ENCODE measurements around the gene ZSCAN20. TPM values are rescaled to one million over a fixed set of nuclear protein-coding genes. Genes with fewer than 3 reads are reported as not detected.

The ZSCAN20 gene
- total RNA-seq, 1 experiment from 2014 or later, result 9.0 TPM

- no peaks in the 10 kb centered on the region for H4K20me1 ChIP-seq (ENCODE audit: insufficient read depth)
- no peak for ATAC-seq
- no peaks in the 10 kb centered on the region; the same call in 1 of the 2 replicates for H3K79me2 ChIP-seq (ENCODE audit: insufficient read depth, low read length)
- H3K9ac ChIP-seq (ENCODE audit: low read length), result no peak overlapping the region
- intact Hi-C loops (cut with micrococcal nuclease), result no loop called here
- DNase-seq (ENCODE audit: low read depth, low spot score), result no peak
- RAD21 ChIA-PET (ENCODE audit: low non-redundant PET in 1 of 2, low total read pairs in 2 of 2, uncharacterized antibody in 2 of 2, unreplicated experiment in 2 of 2), result no interaction called here
- H3K27ac ChIP-seq (ENCODE audit: low read depth, low read length), result no peak overlapping the region
- CTCF ChIA-PET, result interaction anchor here (1.2 kb wide), 1 partner anchor 11 kb away, joined by 3 read pairs; no protein-coding TSS in a partner anchor
- H3K9me2 ChIP-seq (ENCODE audit: insufficient read depth), result no peaks in the 10 kb centered on the region
- no peaks in the 10 kb centered on the region for H3K27me3 ChIP-seq (ENCODE audit: insufficient read depth, low read length)
- POLR2A ChIA-PET, result no interaction called here
- no TSS peak for BruUV-seq (replicated peaks)
- no peak overlapping the region for H3K4me2 ChIP-seq (ENCODE audit: low read length)
- peaks cover 0 to 3% of the 10 kb centered on the region in 2 experiments; a peak in 1 of 4 replicates for H3K36me3 ChIP-seq (ENCODE audit: control insufficient read depth in 1 of 2, insufficient read depth in 2 of 2, low read length in 2 of 2)
- H3K4me3 ChIP-seq (replicated peaks in 1 of 2; ENCODE audit: low read depth in 1 of 2, low read length in 2 of 2), result no peak overlapping the region
- no peak for TF ChIP-seq FOSL1 (IDR thresholded peaks at IDR 0.05; ENCODE audit: low read depth)
- no peaks in the 10 kb centered on the region for H3K9me3 ChIP-seq (ENCODE audit: control insufficient read depth in 1 of 2, insufficient read depth in 1 of 2, low read depth in 1 of 2, low read length in 2 of 2)
- no peak overlapping the region for H2AFZ ChIP-seq (ENCODE audit: low read depth, low read length, poor library complexity, severe bottlenecking)
- H3K4me1 ChIP-seq (ENCODE audit: control insufficient read depth in 1 of 2, insufficient read depth in 2 of 2, low read length in 2 of 2), result no peaks in the 10 kb centered on the region
These were observed 10.0 kb downstream of the ZSCAN20 start for GRCh38 chr1:33482412-33482811.

DNA sequence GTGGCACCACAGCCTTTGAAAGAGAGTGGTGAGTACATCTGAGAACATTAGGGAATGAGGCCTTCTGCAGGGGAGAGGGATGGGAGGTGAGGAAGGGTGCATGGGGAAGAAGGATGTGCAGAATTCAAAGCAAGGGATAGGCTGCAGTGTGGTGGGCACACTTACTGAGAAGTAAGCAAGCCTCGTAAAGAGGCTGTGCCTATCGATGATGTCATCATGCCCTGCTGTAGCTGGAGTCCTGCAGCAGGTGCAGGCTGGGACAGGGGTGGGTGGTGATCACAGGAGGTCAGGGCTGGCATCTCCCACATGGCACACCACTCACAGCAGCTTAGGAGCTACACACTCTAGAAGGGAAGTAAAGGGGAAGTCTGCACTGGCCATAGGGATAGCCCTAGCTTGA is 16.2 kb downstream of the ZSCAN20 start:
- no peak for ATAC-seq
- CTCF ChIA-PET, result no interaction called here

More for the DNA sequence above, 16.2 kb downstream of the ZSCAN20 start:
- no peak overlapping the region for H3K4me3 ChIP-seq (replicated peaks in 1 of 2; ENCODE audit: low read depth in 1 of 2, low read length in 2 of 2)
- H3K4me2 ChIP-seq (ENCODE audit: low read length), result no peak overlapping the region
- no peaks in the 10 kb centered on the region for H3K79me2 ChIP-seq (ENCODE audit: insufficient read depth, low read length)
- peaks cover 11 to 34% of the 10 kb centered on the region in 2 experiments for H3K36me3 ChIP-seq (ENCODE audit: control insufficient read depth in 1 of 2, insufficient read depth in 2 of 2, low read length in 2 of 2)
- DNase-seq (ENCODE audit: low read depth, low spot score), result no peak
- H3K9me2 ChIP-seq (ENCODE audit: insufficient read depth), result no peaks in the 10 kb centered on the region
- no peaks in the 10 kb centered on the region for H3K27me3 ChIP-seq (ENCODE audit: insufficient read depth, low read length)
- no peaks in the 10 kb centered on the region for H4K20me1 ChIP-seq (ENCODE audit: insufficient read depth)
- intact Hi-C loops (cut with micrococcal nuclease), result no loop called here
- no TSS peak for BruUV-seq (replicated peaks)
- peaks cover 6% of the 10 kb centered on the region in 2 experiments; a peak in 2 of 4 replicates for H3K9me3 ChIP-seq (ENCODE audit: control insufficient read depth in 1 of 2, insufficient read depth in 1 of 2, low read depth in 1 of 2, low read length in 2 of 2)
- no peak overlapping the region for H2AFZ ChIP-seq (ENCODE audit: low read depth, low read length, poor library complexity, severe bottlenecking)
- H3K4me1 ChIP-seq (ENCODE audit: control insufficient read depth in 1 of 2, insufficient read depth in 2 of 2, low read length in 2 of 2), result no peaks in the 10 kb centered on the region
- no peak overlapping the region for H3K9ac ChIP-seq (ENCODE audit: low read length)
- POLR2A ChIA-PET, result no interaction called here
- RAD21 ChIA-PET (ENCODE audit: low non-redundant PET in 1 of 2, low total read pairs in 2 of 2, uncharacterized antibody in 2 of 2, unreplicated experiment in 2 of 2), result no interaction called here
- no peak for TF ChIP-seq TCF7L2 (IDR thresholded peaks at IDR 0.05; ENCODE audit: borderline replicate concordance, extremely low read depth, insufficient read depth, insufficient read length)
- no peak for TF ChIP-seq SRF (IDR thresholded peaks at IDR 0.05; ENCODE audit: low read depth)
- TF ChIP-seq SIN3A (IDR thresholded peaks at IDR 0.05; ENCODE audit: low read depth), result no peak
- no peak for TF ChIP-seq POLR2AphosphoS5 (IDR thresholded peaks at IDR 0.05; ENCODE audit: low read depth, low read length)
- no peak for TF ChIP-seq EZH2 (IDR thresholded peaks at IDR 0.05)
- TF ChIP-seq, protein P1, sequence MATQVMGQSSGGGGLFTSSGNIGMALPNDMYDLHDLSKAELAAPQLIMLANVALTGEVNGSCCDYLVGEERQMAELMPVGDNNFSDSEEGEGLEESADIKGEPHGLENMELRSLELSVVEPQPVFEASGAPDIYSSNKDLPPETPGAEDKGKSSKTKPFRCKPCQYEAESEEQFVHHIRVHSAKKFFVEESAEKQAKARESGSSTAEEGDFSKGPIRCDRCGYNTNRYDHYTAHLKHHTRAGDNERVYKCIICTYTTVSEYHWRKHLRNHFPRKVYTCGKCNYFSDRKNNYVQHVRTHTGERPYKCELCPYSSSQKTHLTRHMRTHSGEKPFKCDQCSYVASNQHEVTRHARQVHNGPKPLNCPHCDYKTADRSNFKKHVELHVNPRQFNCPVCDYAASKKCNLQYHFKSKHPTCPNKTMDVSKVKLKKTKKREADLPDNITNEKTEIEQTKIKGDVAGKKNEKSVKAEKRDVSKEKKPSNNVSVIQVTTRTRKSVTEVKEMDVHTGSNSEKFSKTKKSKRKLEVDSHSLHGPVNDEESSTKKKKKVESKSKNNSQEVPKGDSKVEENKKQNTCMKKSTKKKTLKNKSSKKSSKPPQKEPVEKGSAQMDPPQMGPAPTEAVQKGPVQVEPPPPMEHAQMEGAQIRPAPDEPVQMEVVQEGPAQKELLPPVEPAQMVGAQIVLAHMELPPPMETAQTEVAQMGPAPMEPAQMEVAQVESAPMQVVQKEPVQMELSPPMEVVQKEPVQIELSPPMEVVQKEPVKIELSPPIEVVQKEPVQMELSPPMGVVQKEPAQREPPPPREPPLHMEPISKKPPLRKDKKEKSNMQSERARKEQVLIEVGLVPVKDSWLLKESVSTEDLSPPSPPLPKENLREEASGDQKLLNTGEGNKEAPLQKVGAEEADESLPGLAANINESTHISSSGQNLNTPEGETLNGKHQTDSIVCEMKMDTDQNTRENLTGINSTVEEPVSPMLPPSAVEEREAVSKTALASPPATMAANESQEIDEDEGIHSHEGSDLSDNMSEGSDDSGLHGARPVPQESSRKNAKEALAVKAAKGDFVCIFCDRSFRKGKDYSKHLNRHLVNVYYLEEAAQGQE (IDR thresholded peaks at IDR 0.05; ENCODE audit: low read depth), result no peak
- TF ChIP-seq ZNF274 (IDR thresholded peaks at IDR 0.05; ENCODE audit: low read depth, low read length), result no peak
- TF ChIP-seq RAD21 (IDR thresholded peaks at IDR 0.05; ENCODE audit: low read depth), result no peak
- TF ChIP-seq CBX3 (IDR thresholded peaks at IDR 0.05; ENCODE audit: low read depth), result no peak
- TF ChIP-seq EZH2phosphoT487 (IDR thresholded peaks at IDR 0.05; ENCODE audit: borderline replicate concordance), result no peak
- H3K27ac ChIP-seq (ENCODE audit: low read depth, low read length), result no peak overlapping the region

All from HCT116 (cell line).